GM10847 (cell line): ENCODE measurements around the gene TMEM198.

Experiments used
- POLR2A ChIP-seq: IDR thresholded peaks from 2 replicates; pipeline ENCODE4 v1.6.1; 2011; ENCODE audit not compliant: insufficient read length; ENCODE audit errors: extremely low read depth

The TMEM198 gene

DNA sequence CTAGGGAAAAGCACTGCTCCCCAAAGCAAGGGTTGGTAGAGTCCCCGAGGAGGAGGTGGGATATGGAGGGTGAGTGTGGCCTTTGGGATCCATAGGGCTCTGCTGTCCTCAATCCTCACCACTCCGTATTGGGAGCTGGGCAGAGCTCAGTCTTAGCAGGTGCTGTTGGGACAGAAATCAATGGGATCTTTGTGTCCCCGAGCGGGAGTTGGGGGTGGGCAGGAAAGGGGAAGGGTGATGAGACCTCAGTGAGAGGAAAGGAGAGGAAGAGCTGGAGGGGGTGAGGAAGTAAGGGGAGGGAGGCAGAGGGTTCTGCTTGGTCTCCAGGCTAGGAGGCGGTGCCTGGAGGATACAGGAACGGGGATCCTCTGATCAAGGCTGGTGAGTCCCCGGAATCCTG is 26.9 kb upstream of the TMEM198 start:
- TF ChIP-seq POLR2A = no peak

DNA sequence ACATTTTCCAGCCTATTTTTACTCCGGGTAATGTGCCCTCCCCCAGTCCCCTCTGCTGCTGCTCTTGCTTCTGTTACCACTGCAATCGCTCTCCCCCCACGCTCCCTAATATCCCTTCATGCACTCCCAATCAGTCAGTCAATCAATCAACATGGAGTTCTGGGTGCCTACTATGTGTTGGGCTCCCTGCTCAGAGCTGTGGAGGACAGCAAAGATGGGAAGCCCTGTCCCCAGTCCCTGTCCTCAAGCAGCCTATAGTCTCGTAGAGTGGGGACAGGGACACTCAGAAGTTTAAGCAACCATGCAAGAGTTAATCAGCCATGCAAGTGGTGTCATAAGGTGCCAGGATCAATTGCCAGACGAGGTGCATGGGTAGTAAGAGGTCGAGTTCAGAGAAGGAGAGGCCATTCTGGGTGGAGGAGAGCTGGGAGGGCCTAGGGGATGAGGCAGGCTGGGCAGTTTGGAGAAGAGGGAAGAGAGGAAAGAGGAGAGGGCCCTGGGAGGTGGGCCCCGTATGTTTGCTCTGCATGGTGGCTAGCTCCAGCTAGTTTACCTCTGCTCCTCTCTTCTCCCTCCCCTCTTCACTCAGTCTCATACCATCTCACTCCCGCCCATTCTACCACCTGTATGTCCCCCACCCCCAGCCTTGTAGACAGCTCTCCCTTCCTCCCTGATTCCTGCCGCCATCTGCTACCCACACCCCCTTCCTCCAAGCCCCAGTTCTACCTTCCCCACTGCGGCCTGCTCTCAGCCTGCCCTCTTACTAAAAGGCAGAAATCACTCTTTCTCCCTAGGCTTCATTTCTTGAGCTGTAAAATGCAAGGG is 25.7 kb upstream of the TMEM198 start:
- no peak for TF ChIP-seq POLR2A

DNA sequence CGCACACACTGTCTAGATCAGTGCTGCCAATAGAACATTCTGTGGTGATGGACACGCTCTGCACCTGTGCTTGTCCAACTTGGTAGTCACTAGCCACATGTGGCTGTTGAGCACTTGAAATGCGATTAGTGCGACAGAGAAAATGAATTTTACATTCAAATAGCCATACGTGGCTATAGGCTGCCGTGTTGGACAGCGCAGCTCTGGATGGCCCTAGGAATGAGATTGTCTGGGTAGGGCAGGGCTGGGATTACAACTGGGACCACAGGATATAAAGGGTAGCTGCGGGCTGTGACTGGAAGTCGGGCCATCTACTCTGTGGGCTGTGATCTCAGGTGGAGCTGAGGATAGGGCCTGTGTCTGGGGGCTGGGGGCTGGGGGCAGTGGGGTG is 24.3 kb upstream of the TMEM198 start:
- no peak for TF ChIP-seq POLR2A

DNA sequence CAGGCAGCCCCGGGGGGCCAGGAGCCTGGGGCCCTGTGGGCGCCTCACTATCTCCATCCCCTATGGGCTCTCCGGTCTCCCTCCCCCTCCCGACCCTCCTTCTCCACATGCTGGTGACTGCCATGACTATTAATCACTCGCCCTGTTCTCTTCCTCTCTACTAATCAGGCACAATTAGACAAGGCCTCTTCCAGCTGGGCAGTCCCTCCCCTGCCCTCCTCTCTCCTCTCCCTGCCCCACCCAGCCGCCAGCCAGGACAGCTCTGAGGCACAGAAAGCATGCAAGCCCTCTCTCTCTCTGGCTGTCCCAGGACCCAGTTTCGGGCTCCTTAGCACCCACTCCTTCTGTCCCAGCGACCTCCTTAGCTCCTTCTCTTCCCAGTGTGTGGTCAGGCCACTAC is 23.7 kb upstream of the TMEM198 start:
- TF ChIP-seq POLR2A = no peak

DNA sequence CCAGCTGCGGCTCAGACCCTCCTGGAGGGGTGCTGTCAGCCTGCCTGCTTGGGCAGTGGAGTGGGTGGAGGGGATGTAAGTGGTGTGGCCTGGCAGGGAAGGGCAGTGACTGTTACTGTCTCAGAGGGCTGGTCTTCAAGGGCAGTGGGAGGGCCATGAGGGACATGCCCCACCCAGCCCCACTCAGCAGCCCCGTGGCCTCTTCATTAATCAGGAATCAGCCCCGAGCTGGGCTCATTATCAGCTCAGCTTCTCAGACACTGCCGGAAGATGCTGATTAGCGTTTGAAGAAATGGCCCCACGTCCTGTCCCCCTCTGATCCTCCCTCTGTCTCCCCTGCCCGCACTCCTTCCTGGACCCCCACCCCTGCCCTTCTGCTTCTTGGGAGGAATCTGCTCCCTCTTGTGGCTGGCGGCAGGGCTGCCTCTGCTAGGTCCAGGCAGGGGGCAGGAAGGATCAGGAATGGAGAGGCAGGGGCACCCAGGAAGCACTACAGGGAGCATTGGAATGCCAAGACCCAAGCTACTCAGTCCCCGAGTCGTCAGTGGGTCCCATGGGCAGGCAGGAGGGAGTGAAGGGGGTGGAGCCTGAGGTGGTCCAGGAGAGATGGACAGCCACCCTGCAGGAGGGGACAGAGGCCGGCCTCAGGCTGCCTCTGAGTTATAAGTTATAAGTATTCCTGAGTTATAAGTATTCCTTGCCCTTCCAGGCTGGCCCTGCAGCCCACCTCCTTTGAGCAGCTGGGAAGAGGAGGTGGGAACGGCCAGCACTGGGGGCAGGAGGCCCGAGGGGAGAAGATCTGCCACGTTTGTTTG is 22.6 kb upstream of the TMEM198 start:
- TF ChIP-seq POLR2A = no peak

DNA sequence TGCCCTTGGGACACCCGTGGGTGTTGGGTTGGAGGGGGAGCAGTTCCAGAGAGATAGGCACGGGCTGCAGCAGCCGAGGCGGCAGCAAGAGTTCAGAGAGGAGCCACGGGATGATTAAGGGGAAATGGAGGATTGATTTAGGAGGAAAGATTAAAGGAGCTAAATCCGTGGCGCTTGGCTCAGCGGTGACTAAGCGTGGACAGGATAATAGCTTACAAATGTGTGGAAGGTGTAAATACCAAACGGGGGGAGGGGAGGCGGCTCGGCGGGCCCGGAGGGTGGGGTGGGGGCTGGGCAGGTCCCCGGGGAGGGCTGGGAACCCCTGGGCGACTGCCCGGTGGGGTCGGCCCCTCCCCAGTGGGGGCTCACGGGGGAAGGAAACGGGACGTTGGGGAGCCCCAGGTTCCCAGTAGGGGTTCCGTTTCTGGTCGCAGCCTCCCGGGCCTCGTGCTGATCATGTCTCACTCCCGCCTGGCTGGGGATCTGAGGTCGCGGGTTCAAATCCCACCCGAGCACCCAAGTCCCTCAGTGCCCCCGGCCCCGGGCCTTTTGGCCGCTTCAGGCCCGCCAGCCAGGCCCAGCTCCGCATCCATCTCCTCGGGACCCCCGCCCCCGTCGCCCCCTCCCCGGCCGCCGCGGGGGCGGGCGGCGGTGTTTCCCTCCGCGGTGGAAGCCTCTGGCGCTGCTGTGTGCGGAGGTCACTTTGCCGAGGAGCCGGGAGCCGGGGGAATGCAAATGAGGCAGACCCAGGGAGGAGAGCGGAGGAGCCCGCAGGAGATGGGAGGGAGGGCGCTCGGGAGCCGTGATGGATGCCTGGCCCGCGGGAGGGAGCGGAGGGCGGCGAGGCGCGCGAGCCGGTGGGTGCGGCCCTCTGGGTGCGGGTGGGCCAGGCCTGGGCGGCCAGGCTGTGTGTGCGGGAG is 21.5 kb upstream of the TMEM198 start:
- no peak for TF ChIP-seq POLR2A

GRCh38 chr2:219523031-219523671 is 20.7 kb upstream of the TMEM198 start:
- no peak for TF ChIP-seq POLR2A

DNA sequence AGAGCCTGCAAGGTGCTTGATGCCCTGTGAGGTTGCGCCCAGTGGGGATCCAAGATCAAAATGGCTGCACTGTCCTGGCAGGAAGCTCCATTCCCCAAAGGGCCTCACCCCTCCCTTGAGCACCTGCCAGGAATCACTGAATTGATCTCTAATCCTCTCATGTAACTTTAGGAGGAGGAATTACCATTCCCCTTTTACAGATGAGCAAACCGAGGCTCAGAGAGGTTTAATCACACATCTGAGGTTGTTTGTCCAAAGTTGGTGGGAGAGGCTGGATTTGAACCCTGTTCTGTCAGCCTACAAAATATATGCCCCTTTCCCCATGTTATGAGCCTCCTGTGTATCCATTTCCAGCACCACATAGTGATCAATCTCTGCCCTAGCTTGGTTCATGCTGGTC is 19.0 kb upstream of the TMEM198 start:
- TF ChIP-seq POLR2A = no peak

- no peak for TF ChIP-seq POLR2A
These were observed 18.1 kb upstream of the TMEM198 start for GRCh38 chr2:219525533-219526232.

GRCh38 chr2:219526320-219527075 is 17.3 kb upstream of the TMEM198 start:
- TF ChIP-seq POLR2A = no peak

DNA sequence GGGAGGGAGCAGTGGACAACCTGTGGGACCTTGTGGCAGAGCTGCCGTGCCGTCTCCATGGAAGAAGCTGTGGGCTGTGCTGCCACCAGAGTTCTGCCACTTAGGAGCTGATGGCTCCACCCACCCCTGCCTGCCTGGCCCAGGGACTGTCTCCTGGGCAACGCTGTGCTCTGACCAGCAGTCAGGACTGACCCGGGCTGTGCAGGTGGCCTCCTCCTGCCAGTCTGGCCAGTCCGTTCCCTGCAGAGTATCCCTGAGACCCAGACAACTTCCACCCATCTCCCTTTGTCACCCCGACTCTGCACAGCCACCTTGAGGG is 16.8 kb upstream of the TMEM198 start:
- TF ChIP-seq POLR2A = no peak

DNA sequence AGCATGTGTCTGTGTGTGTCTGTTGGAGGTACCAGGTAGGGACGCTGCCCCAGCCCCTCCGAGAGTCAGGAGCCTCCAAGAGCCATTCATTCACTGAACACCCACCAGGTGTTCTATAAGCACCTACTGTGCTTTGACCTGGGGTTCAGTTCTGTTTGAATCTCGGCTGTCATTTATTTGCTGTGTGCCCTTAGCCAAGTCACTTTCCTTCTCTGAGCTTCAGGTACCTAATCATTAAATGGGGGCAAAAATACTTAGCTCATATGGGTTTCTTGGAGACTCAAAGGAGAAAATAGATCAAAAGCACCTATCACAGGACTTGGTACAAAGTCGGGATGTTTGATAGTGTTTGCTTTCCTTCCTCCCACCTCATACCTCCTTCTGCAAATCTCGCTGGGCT is 16.4 kb upstream of the TMEM198 start:
- TF ChIP-seq POLR2A = no peak

DNA sequence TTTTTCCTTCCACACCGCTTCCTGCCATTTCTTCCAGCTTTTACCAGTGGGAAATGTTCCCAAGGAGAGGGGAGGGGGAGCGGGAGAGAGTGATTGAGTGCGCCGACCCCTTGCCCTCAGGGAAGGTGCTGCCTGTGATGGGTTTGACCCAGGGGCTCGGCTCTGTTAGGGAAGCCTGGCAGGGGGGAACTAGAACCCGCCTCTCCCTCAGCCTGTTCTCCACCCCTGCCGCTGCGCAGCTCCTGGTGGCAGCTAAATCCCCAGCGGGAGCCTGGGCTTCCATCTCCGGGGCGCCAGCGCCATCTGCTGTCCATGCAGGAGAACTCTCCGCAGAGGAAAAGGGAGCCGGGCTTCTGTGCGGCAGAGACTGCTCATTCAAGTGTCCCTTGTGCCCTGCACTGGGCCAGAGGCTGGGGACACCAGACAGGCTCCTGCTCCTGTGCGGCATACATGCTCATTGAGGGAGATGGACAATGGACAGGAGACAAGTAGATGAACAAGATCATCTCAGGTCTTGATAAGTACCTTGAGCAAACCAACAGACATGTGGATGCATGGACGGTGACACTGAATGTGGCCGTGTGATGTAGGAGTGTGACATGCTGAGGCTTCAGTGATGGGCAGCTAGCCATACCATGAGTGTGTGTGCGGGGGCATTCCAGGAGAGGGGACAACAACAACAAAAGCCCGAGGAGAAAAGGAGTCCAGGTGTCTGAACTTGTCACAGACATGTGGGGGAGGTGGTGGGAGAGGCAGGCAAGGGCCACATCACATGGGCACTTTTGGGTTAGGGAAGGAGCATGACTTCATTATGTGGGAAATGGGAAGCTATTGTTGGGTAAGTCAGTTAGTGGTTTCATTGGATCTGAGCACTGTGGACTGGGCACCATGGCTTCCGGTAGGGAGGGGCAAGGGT is 13.5 kb upstream of the TMEM198 start:
- no peak for TF ChIP-seq POLR2A
